SH-SY5Y (cell line): Measurements from ENCODE around the gene CD9.

Experiments used
- GATA2 ChIP-seq: IDR thresholded peaks from 2 replicates; pipeline ENCODE4 v1.6.1; 2011; ENCODE audit warnings: mild to moderate bottlenecking, low read depth, low read length
- GATA3 ChIP-seq: IDR thresholded peaks from 2 replicates; pipeline ENCODE4 v1.6.1; 2011; ENCODE audit warnings: low read depth, mild to moderate bottlenecking, low read length, moderate library complexity

CD9 gene

GRCh38 chr12:6235906-6236640 is 35.9 kb downstream of the CD9 start:
- TF ChIP-seq GATA2: no peak
- TF ChIP-seq GATA3: no peak

- TF ChIP-seq GATA2: no peak
- TF ChIP-seq GATA3: no peak
Observed at GRCh38 chr12:6236641-6236940, 36.4 kb downstream of the CD9 start.

GRCh38 chr12:6237830-6238229 is 37.6 kb downstream of the CD9 start:
- no peak for TF ChIP-seq GATA3
- no peak for TF ChIP-seq GATA2

DNA sequence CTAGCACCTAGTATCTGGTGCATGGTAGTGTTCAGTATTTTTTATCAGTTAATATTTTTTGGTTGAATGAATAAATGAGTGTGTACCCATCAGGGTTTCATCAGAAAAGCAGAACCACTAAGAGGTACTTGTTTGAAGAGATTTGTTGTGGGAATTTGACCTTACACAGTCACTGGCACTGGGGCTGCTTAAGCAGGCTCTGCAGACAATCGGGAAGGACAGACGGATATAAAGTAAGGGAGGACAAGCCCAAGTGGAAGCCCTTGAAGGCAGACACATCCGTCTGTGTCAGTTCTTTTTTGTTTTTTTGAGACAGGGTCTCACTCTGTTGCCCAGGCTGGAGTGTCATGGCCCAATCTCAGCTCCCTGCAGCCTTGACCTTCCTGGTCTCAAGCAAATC is 38.7 kb downstream of the CD9 start:
- TF ChIP-seq GATA2: no peak
- TF ChIP-seq GATA3: no peak

DNA sequence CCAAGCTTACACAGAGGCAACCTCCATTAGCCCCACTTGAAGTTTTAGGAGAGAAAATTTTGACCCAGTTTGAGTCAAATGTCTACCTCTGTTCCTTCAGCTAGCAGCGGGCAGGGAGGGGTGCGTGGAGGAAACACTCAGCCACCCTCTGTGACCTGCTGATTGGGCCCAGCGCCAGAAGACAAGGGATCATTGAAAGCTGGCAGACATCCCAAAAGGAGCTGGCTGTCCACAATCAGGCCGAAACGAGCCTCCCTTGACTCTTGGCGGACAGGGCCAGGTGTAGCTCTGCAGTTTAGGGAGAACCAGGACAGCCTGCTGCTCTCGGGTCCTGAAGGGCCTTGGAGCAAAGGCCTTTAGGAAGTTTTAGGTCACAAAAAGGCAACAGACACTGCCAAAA is 41.3 kb downstream of the CD9 start:
- TF ChIP-seq GATA2: no peak
- TF ChIP-seq GATA3: no peak

DNA sequence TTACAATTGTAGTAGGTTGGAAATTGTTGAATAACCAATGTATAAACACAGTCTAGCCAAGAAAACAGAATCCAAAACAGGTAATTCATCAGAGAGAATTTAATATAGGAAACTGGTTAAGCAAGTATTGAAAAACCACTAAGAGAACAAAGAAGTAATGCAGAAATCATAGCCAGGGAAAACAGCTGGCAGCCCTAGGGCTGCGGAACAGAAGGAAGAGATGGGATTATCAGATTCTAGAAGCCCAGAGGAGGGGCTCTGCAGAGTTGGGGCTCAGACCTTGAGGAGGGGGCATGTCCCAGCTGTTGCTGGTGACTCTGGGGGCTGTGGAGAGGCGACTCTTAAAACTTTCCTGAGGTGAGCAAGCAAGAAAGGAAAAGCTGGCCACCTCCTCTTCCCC is 49.4 kb downstream of the CD9 start:
- peak; percentile 22; the same call in 1 of the 2 replicates for TF ChIP-seq GATA2
- TF ChIP-seq GATA3: no peak

- TF ChIP-seq GATA3: no peak
- no peak for TF ChIP-seq GATA2
Observed at GRCh38 chr12:6250343-6250742, 50.1 kb downstream of the CD9 start.

GRCh38 chr12:6253278-6253677 is 53.1 kb downstream of the CD9 start:
- no peak for TF ChIP-seq GATA2
- TF ChIP-seq GATA3: no peak

DNA sequence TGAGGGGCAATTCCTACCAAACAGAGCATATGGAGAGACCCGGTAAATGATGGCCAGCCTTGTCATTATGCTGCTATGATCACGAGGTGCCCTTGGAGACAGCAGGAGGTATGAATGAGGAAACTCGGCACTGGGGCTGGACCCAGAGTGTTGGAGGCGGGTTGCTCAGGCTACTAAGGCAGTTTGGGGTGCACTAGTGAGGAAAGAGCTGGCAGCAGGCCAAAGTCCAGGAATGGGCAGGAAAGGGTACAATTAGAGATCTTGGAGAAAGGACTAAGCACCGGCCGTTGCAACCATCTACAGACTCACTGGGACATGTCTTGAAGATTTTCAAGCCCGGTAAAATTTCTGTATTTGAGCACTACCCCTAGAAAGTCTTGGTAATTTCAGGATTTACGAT is 54.3 kb downstream of the CD9 start:
- TF ChIP-seq GATA3 (no peak), GATA2 (no peak)

DNA sequence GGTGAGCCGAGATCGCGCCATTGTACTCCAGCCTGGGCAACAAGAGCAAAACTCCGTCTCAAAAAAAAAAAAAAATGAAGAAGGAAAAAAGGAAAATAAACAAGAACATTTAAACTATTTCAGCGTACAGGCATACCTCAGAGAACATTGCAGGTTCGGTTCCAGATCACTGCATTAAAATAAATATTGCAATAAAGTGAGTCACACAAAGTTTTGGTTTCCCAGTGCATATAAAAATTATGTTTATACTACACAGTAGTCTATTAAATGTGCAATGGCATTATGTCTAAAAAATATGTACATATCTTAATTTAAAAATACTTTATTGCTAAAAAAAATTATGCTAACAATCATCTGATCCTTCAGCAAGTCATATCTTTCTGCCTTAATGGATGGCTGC is 56.8 kb downstream of the CD9 start:
- TF ChIP-seq GATA3 (no peak), GATA2 (no peak)

DNA sequence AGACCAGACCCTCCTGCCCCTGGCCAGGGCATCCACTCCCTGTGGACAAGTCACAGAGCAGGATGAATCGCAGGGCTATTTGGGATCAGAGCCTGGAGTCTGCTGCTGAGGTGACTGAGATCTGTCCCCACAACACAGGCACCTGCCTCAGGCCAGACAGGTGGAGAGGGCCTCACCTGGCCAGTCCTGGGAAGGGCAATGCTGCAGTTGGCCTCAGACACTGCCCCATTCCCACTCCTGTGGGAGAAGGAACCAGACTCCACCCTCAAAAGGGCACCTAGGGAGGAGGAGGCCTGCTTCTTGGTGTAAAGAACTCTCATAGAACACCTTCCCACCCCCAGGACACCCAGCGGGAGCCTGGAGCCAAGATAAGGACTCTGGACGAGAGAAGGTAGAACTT is 62.0 kb downstream of the CD9 start:
- TF ChIP-seq GATA3 (no peak), GATA2 (no peak)

DNA sequence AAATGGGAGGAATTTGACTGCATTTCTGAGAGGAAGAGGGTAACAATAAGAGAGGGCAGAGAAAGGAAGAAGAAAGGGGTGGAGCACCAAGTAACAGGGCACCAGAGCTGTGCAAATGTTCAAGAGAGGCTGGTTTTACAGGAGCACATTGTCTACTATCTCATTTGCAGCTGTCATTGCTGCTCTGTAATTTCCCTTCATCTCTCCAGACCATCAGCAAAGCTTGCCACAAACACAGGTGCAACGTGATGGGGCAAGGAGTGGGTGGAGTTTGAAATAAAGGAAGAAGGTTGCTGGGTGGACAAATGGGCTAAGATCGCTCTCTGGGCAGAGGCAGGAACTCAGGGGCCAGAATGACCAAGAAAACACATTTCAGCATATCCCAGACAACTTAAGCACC is 62.4 kb downstream of the CD9 start:
- no peak for TF ChIP-seq GATA3
- TF ChIP-seq GATA2: no peak

DNA sequence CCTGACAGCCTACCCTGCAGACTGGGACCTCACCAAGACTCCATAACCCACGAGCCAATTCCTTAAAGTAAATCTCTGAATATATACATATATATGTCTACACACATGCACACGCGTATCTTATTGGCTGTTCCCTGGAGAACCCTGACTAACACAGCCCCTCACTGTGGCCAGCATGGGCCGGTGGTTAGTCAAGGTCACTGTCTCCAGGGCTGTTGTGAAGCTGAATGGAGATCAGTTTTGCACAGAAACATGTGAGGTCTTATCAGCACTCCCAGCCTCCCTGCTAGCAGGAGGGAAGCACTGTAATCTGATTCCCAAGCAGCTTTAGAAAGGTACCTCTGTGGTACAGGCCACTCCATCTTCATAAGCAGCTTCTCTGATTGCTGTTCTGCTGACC is 63.7 kb downstream of the CD9 start:
- TF ChIP-seq GATA3 (no peak), GATA2 (peak; percentile 82)

DNA sequence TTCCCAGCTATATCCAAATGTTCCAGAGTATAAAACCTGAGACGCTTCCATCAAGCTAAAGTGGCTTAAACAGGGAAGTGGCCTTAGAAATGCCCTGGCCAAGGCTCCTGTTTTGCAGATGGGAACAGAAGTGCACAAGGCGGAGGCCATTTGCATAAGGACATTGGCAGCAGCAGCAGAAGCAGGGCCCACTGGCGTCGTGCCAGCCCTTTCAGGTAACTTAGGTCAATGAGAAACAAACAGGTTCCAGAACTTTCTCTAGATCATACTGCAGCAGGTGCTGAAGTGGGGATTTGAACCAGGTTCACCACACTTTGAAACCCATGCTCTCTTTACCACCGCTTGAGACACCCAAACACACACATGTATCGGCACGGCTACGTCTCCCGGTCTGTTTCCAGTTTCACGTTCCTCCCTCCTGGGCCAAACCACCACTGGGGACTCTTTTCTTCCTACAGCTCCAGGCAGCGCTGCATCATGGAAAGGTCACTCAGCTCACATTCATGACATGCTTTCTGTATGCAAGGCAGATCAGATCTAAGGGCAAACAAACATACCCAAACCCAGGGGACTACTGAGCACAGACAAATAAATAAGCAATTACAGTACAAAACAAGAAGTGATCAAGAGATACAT is 64.3 kb downstream of the CD9 start:
- TF ChIP-seq GATA2: no peak
- no peak for TF ChIP-seq GATA3

DNA sequence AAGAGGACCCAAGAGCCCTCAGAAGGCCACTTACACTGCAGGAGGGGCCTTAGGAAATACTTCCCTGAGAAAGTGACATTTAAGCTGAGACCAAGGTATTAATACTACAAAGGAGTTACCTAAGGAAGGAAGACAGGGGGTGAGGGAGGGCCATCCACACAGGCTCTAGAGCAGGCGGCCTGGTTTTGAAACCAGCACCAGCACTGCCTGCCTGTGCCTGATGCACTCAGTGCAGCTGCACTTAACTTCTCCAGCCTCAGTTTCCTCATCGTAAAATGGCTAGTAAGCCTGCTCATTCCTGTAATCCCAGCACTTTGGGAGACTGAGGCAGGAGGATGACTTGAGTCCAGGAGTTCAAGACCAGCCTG is 64.8 kb downstream of the CD9 start:
- TF ChIP-seq GATA3: no peak
- no peak for TF ChIP-seq GATA2
